ENCODE measurements around the gene ACP4. TPM values are rescaled to one million over a fixed set of nuclear protein-coding genes. Genes with fewer than 3 reads are reported as not detected.

The ACP4 gene
- total RNA-seq, 1 donor from 2014 or later = not detected

- no peak for DNase-seq
Observed at GRCh38 chr19:50823389-50824042, 33.3 kb downstream of the ACP4 start, which contains the start of gene KLK1. KLK1 (minus strand) TSS chr19:50823787; CDS start chr19:50823748, 39 bp downstream.

GRCh38 chr19:50826492-50827240, 36.5 kb downstream of the ACP4 start:
- DNase-seq = no peak

GRCh38 chr19:50827476-50827875, 37.3 kb downstream of the ACP4 start:
- DNase-seq = no peak

- DNase-seq = no peak
Observed at GRCh38 chr19:50829801-50830200, 39.6 kb downstream of the ACP4 start.

- no peak for DNase-seq
Observed at GRCh38 chr19:50830266-50831025, 40.2 kb downstream of the ACP4 start.

GRCh38 chr19:50831026-50831396, 40.8 kb downstream of the ACP4 start:
- no peak for DNase-seq

GRCh38 chr19:50832666-50833065, 42.5 kb downstream of the ACP4 start:
- DNase-seq = no peak

- DNase-seq = no peak
Observed at GRCh38 chr19:50833117-50833801, 43.0 kb downstream of the ACP4 start, which contains the start of gene KLK15. KLK15 (minus strand) TSS chr19:50833574; CDS start chr19:50831492, 2,082 bp downstream.

- no peak for DNase-seq
Observed at GRCh38 chr19:50833802-50834167, 43.6 kb downstream of the ACP4 start.

- DNase-seq = no peak
Observed at GRCh38 chr19:50835103-50835784, 45.0 kb downstream of the ACP4 start.

- DNase-seq = no peak
Observed at GRCh38 chr19:50835785-50836542, 45.7 kb downstream of the ACP4 start.

GRCh38 chr19:50836543-50837195, 46.5 kb downstream of the ACP4 start:
- DNase-seq = no peak

- no peak for DNase-seq
Observed at GRCh38 chr19:50837300-50837699, 47.1 kb downstream of the ACP4 start.

- DNase-seq = no peak
Observed at GRCh38 chr19:50838239-50838638, 48.0 kb downstream of the ACP4 start.

GRCh38 chr19:50839712-50840655, 49.8 kb downstream of the ACP4 start:
- no peak for DNase-seq

- DNase-seq = no peak
Observed at GRCh38 chr19:50842130-50842529, 51.9 kb downstream of the ACP4 start.

GRCh38 chr19:50843205-50843604, 53.0 kb downstream of the ACP4 start:
- DNase-seq = no peak

GRCh38 chr19:50843701-50844221, 53.5 kb downstream of the ACP4 start:
- no peak for DNase-seq

GRCh38 chr19:50844296-50844935, 54.2 kb downstream of the ACP4 start:
- no peak for DNase-seq
